Activated naive CD4-positive, alpha-beta T cell (primary cell): ENCODE data around the gene ASB5.

Source experiments
- DNase-seq, 4 experiments: peaks; one replicate each; lab custom pipeline; 2025; lab: John Stamatoyannopoulos, UW

The ASB5 gene

DNA sequence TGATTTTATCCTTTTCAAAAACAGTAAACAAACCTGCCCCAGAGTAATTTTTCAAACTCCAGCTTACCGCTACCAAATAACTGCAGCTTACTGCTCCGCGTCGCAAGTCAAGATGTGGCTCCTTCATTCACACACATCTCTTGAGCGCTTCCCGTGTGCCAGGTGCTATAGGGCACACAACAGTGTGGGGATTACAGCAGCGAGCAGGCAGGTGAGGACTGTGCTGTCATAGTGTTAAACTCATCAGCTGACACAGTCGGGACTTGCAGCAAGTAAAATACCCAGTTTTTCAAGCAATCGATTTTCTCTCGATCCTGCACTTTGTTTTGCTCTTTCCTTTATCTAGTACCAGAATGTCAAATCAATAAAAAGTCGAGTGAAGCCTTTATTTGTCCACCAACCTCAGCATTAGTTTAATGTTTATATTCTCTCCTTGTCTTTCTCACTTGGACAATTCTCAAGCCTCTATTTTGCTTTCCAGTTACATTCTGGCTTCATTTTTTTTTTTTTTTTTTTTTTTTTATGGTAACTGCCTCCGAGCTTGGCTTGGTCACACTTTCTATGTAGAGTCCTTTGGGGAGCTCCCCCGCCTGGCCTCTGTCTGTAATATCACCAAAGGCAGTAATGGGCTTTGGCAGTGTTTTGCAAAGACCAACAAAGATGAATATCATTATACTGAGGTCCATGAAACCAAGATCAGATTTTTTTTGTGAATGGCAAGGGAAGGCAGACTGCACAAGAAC, 8.3 kb upstream of the ASB5 start:
- DNase-seq, result no peak

DNA sequence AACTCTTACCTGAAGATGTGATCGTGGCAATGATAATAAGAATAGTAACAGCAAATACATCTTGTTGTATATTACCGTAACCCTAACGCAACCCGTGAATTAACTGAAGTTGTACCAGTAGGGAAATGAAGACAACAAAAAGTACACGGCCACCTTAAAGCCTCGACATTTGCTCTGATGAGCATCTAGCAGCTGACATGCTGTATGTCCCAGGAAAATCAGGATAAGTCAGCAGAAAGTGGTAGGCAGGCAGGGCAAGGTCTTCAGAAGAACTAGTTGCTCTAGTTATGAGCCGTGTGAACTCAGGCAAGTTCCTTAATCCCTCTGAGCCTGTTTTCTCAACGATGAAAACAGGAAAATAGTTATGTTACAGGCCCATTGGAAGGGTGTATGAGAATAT, 7.7 kb upstream of the ASB5 start:
- DNase-seq, result no peak

DNA sequence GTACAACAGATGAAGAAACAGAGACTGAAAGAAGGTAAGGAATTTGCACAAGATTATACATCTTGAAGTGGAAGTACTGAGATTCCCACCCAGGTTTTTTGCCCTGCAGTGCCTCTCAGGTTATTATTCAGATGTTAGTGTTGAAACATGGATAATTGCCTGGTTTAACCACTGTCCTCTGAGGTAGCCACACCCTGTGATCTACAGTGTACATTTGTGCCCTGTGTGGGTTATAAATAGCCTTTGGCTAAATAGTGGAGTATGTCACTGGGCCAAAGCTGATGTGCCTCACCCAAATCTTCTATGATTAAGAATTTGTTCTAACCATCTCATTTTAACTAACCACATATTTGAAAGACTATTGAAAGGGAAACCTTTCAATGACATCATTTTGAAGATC, 5.4 kb upstream of the ASB5 start:
- no peak for DNase-seq

DNA sequence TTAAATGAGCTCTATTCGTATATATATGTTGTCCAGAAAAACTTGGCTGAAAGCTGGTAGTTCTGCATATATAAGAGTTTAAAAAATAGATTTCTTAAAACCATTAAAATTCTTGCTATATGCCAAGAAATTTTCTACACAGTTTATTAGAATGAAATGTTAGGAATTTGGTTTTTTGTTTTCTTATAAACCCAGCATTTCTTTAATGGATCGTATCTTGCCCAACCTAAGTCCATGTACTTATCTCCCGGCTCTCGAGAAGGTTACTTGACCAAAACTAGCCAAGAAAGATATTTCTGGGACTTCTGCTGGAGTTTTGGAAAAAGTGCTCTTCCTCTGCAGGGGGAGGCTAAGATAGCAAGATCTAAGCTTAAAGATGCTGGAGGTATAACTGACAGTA, 4.7 kb upstream of the ASB5 start:
- DNase-seq, result no peak

DNA sequence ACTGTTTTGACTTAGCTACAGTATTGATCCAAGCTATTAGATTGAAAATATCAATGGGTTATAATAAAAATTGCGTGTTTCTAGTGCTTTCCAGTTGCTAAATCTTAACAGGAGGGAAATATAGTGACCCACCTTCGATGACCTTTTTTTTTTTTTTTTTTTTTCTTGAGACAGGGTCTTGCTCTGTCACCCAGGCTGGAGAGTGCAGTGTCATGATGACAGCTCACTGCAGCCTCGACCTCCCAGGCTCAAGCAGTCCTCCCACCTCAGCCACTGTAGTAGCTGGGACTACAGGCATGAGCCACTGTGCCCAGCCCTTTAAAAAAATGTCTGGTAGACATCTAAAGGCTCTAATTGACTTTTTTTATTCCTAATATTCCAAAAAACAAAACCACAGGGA, 3.8 kb upstream of the ASB5 start:
- DNase-seq, result no peak

DNA sequence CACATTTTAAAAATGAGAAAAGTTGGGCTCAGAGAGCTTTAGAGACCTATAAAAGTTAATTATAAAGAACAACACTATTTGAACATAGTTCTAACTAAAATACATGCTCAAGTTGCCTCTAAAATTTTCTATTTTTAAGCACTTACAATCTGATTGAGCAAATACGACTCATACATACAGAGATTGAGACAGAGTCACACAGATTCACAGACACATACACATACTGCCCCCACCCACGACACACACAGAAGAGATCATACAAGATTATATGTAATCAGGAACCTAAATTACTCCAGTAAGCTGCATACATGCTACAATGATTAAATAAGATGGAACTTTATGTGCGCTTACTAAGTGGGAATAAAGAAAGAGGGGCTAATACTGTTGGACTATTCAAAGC, 2.7 kb upstream of the ASB5 start:
- no peak for DNase-seq

DNA sequence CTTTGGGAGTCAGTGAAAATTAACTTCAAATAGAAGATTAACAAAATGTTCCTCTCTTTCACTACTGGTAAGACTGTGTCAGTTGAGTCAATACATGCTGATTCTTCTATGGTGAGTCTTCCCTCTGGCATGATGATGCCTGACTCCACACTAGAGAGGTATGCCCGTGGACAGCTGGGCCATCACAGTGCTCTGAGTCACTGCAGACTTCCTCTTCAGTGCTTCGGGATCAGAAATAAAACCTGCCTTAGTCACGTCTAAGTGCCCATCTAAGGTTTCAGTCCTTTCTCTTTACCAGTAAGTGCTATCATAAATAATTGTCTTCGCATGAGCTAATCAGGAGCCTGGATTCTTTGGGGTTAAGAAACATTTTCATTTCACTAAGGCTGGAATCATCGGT, 1.6 kb upstream of the ASB5 start:
- no peak for DNase-seq

DNA sequence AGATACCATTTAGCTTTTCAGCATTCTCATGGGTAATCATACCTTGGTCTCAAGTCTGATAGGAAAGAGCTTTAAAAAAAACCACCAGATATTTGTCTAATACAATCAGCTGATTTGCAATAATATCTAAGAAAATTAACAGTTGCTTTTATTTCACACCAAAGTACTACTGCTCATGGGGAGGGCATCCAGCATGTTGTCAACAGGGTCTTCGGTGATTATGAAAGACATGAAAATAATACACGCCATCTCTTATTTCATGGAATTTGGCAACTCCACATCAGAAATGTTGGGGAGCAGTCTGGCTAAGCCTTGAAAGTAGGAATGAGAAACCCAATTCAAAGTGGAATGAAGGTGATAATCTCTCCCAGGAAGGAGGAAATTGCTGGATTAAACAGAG, 3.0 kb downstream of the ASB5 start:
- no peak for DNase-seq

DNA sequence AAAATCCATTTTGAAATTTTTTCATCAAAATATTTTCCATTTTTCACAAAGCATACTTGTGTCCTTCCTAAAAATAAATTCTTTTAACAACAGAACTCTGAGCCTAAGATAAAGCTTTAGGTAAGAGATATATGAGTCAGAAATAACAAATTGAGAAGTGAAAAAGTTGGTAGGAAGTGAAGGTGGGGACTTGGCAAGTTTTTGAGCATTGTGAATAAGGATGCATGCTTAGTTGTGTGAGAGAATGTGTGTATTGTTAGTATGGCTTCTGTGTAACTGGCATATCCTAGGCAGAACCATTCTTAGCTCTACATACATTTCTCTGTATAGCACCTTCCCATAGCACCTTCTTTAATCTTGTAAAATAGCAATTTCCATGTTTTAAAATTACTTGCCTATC, 6.8 kb downstream of the ASB5 start:
- no peak for DNase-seq

DNA sequence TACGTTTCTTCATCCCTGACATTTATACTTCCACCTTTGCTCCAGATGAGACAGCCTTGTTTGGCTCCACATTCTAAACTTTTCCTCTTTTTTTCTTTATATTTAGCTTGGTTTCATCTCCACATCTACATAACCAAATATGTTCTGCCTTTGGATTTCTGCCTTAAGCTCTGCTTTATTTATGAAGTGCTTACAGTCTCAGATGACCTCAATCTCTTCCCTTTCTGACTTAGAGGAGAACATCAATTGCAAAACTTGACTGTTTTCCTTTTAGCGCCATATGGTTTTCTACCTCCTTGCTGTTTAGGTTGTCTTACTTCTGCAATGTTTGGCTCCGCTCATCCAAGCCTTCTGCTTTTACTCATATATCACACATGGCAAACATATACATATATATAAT, 7.5 kb downstream of the ASB5 start:
- no peak for DNase-seq

DNA sequence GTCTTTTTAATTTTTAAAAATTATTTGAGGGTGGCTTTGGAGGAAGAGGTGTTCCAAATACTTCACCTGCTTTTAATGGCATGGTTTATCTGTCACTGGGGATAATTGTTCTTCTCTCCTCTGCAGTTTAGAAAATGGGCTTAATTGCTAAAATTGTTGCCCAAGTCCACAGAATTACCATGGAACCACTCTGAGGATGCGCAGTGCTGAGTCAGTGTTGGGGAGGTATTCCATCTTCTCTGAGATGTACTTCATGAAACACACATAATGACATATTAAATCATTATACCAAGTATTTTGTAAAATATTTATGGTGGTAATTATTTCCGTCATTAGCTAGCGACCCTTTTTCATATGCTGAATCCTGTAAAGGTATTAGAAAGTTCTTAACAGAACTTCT, 8.0 kb downstream of the ASB5 start:
- no peak for DNase-seq

DNA sequence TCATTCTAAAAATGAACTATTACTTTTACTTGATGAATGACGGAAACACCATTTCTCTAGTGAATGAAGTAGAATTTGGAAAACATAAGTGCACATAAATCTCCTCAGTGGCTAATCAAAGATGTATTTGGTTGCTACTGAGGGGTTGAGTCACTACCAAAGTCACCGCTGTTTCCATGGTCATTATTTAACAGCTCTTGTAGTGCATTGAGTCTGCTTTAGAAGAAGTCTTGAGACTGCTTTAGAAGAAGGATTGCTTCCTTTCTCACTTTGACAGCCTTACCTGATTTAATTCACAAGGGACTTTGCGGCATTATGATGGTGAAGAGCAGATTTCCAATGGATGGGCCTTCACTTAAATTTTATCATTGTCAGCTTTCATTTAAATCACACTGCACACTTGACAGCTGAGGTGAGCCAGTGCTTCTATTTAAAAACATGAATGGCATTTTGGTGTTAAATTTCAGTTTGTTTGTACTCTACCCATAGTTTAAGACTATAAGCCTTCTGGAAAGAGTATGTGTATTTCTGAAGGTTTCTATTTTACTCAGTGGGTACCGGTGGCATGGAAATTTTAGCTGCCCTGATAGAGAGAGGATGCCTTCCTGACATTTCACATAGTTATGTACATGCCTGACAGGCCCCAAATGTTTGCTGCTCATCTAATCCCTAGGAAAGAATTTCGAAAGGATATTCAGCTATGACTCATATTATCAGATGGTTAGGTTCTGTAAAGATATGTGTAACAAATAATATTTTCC, 9.5 kb downstream of the ASB5 start:
- DNase-seq, result no peak

DNA sequence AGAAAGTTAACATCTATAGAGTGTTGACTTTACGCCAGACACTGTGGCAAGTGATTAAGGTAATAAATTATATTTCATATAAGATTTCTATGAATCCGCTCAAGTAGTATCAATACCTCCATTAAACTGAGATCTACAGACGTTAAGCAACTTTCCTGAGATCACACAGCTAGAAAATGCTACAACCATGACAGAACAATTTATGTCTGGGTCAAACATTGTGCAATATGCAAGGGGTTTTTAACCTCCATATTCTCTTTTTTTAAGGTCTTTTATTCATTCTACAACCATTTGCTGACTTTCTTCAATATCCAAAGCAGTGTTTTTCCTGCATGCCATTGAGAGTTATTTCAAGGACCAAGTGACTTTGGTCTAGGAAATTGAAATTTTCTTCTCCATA, 10.9 kb downstream of the ASB5 start:
- DNase-seq, result no peak

DNA sequence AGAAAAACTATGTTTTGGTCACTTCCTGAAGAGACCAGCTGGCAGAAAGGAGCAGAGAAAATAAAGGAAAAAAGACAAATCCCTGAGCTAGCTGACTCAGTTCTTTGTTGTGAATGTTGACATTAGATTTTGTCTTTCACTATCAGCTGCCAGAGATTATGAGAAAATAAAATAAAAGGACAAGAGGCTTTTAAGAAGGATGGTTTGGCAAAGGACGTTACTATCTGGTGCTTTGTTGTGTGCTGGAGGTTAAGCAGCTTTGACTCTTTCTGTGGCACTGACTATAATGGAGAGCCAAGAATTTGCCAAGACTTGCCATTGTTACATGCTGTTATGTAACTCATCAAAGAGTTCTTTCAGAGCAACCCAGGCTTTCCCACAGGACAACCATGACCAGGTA, 12.1 kb downstream of the ASB5 start:
- DNase-seq, result no peak

DNA sequence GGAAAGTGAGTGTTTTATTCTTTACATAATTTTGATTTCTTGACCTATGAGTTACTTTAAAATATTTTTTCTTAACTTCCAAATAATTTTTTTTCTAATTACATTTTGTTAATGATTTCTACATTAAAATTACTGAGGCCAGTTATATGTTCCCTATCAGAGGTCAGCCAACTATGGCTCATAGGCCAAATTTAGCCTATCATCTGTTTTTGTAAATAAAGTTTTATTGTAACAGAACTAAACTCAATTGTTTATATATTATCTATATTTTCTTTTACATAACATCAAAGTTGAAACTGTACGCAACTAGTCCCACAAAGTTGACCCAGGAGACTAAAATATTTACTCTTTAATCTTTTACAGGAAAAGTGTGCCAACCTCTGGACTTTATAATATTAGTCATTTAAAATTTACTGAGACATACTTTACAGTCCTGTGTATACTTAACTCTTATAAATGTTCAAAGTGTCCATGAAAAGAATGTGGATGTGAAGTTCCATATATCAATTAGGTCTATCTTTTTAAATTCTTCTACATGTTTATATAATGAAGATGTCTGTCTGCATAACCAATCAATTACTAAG, 26.2 kb downstream of the ASB5 start:
- no peak for DNase-seq

DNA sequence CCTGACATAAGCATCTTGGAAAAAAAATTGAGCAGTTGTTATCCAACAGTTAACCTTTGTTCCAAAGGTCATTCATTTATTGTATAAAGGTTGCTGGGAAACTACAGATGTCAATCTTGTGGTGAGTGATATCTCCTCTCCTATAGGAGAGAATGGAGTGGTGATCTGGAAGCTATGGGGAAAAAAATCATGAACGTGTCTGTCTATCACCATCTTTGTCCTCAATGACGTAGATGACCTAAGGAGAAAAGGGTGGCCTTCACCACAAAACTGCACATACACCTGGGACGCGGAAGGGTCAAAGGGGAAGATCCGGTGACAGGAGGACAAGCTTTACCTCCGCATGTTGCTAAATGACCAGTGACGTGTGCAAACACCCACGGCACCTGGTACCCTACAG, 27.3 kb downstream of the ASB5 start:
- DNase-seq, result no peak

DNA sequence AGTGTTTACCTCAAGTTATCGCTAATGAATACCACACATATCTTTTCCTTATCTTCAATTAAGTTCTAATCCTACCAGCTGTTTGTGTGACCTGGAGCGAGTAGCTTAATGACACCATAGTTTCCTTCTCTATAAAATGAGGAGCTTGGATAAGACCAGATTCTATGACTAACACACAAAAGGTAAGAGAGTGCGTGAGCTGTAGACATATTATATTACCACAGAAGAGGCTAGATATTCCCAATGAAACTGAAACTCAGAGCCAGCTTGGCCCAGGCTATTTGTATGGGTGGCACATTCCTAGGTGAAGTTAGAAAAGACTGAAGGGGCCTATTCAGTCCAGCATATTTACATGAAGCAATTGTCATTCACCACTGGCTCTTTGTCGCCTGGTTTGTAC, 30.2 kb downstream of the ASB5 start:
- DNase-seq, result no peak

DNA sequence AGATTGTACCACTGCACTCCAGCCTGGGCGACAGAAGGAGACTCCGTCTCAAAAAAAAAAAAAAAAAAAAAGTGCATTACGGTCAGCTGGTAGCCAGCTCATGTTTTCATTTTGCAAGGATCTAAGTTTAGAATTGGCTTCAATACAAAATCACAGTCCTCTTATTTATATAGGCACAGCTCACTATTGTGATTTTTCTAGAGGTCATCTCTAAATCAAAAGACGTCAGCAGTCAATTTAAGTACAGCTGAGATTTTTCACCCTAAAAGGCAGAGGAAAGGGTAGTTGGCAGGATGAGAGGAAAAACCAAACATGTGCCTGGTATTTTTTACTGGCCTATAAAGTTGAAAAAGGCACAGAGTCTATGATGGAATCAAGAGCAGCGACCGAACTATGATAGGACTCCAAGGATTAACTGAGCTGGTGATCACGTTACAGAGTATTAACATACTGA, 30.8 kb downstream of the ASB5 start:
- no peak for DNase-seq

DNA sequence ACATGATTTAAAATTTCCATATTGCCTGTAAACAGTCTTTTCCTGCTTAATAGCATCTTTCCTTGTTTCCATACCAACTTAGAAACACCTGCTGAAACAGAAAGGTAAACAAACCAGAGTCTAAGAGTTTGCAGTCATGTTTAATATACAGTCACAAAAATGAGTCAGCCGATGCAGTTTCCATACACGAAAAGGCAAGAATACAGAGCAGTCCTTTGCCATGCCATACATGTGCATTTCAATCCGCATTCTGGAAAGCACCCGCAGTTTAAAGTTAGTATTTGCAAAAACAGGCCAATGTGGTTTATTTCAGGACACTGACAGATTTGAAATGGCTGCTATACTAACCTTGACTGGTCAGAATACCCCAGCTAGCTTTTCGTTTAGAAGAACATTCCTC, 32.1 kb downstream of the ASB5 start:
- no peak for DNase-seq

DNA sequence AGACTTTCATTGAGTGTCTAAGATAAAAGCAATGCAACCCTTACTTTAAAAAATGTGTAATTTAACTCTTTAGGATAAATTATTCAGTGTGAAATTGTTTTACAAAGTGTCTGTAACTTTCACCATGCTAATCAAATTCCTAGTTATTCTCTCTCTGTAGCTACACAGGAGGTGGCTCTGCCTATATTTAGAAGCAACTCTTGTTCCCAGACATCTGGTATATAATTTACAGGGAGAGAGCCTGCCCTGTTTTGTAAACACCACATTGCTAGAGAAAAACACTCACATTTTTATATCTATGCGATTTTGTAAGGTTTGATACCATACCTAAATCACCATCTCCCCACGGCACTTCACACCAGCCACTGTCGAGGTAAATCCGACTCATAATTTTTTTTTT, 38.2 kb downstream of the ASB5 start:
- DNase-seq, result no peak

DNA sequence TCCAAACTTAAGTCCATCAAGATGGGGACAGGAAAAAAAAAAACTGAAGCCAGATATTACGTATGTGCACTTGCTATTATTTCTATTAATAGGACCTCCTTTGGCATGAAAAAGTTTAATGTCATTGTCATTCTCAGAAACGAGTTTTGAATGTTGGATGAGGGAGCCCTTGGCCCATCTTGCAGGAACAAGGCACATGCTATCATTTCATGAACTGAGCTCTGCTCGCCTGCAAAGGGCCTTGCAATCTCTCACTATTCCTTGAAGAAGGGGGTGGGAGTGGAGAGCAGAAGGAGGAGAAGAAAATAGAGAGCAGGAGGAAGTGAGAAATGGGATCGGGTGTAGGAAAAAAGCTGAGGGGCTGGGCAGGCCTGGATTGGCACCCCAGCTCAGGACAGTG, 39.4 kb downstream of the ASB5 start:
- no peak for DNase-seq

DNA sequence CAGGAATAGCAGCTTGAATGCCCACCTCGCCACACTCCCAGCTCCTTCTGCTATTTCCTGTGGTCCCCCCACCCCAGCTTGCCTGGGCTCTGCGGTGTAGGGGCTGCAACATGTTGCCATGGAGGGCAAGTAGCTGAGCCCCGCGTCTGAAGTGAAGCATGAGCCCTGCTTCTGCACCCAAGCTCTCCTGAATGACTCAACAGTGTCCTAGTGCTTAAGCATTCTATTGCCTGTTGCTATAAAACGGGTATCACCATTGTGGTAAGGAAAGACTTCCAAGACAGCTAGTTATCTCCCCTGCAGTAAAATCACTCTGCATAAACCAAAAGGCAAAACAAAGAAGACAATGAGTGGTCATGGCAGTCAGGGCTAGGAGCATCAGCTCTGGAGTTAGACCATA, 42.3 kb downstream of the ASB5 start:
- DNase-seq, result no peak

DNA sequence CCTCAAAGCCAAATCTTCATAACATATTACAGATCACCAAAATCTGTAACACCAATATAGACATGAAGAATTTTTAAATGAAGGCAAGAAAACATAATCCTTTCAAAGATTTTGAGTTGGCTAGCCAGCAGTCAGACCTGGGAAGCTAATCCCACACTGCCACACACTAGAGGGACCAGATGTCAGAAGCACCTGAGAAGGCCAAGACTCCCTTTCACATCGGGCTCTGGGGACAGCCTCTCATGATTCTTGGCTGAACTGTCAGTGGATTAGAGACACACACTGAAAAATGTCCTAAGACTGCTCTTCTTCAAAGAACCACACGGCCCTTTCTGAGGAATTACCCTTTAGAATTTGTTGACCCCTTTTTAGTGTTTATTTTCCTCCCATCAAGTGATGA, 45.5 kb downstream of the ASB5 start:
- DNase-seq, result no peak

DNA sequence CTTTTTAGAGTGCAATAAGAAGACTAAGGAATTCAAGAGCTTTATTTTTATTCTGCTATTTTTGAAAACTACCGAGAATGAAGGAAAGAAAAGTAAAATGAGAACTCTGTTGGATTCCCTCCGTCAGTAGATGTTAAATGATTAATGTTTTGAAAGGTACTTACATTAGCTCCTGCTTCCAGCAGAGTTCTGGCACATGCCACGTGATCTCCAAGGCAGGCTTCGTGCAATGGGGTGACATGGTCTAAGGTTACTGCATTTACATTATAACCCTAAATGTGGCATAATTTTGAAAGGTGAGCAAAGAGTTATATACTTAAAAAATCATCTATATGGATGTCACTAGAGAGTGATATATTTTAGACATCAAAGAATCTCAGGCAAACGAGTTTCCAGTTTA, 46.9 kb downstream of the ASB5 start:
- DNase-seq, result no peak
